CD4-positive, alpha-beta T cell (primary cell): ENCODE data around the gene GRIN2A. TPM values are rescaled to one million over a fixed set of nuclear protein-coding genes. Genes with fewer than 3 reads are reported as not detected.

Experiments used
- ATAC-seq: fragments of 200-7000 bp; cut with Tn5 transposase; one replicate; pipeline ENCODE4 v1.10.0; 2022; ENCODE audit warnings: mild to moderate bottlenecking; ENCODE audit not compliant: poor library complexity
- CTCF ChIA-PET: fragments of 350-600 bp; sonication (Branson Sonifier 250); formaldehyde crosslinking; loops from one replicate; lab custom pipeline; 2021; ENCODE audit warnings: antibody characterized with exemption, inconsistent platforms; lab: Charles Lee
- POLR2A ChIA-PET: fragments of 350-600 bp; sonication (Branson Sonifier 250); formaldehyde crosslinking; loops from one replicate; lab custom pipeline; 2021; ENCODE audit warnings: antibody characterized with exemption, inconsistent platforms; lab: Charles Lee
- DNase-seq, 14 experiments: peaks; one replicate each; pipeline ENCODE4 v3.0.0-alpha.2; 2013 to 2020; ENCODE audit warnings: mixed read lengths in 2 of 14
- H3K27ac ChIP-seq, 2 donors: one replicate each; pipeline versions ENCODE4 v1.5.1 to v1.7.0; 2013; ENCODE audit warnings: low read length in 2 of 2, low read depth in 1 of 2, mild to moderate bottlenecking in 1 of 2
- H3K27me3 ChIP-seq, 2 experiments: 1 replicate in 1 of 2; 2 replicates in 1 of 2; pipeline versions ENCODE4 v1.6.1 to v1.7.0; 2013; ENCODE audit warnings: low read length in 2 of 2, control low read depth in 1 of 2, mild to moderate bottlenecking in 1 of 2, moderate library complexity in 1 of 2; ENCODE audit not compliant: insufficient read depth in 2 of 2, control insufficient read depth in 1 of 2
- H3K36me3 ChIP-seq: one replicate; pipeline ENCODE4 v1.6.1; 2013; ENCODE audit warnings: low read length, control low read depth; ENCODE audit not compliant: insufficient read depth
- H3K4me1 ChIP-seq: one replicate; pipeline ENCODE4 v1.6.1; 2013; ENCODE audit warnings: low read length, control low read depth; ENCODE audit not compliant: insufficient read depth
- H3K4me3 ChIP-seq: one replicate; pipeline ENCODE4 v1.5.1; 2013; ENCODE audit warnings: mild to moderate bottlenecking, low read length, moderate library complexity
- H3K9me3 ChIP-seq, 2 experiments: 1 replicate in 1 of 2; 2 replicates in 1 of 2; pipeline versions ENCODE4 v1.6.1 to v1.7.0; 2013; ENCODE audit warnings: low read length in 2 of 2, mild to moderate bottlenecking in 2 of 2, control low read depth in 1 of 2, moderate library complexity in 1 of 2; ENCODE audit not compliant: control insufficient read depth in 1 of 2, insufficient read depth in 1 of 2
- H3K27ac Mint-ChIP-seq: one replicate; pipeline ENCODE4 v1.8.0; 2020; ENCODE audit warnings: mixed read lengths
- H3K27me3 Mint-ChIP-seq: one replicate; pipeline ENCODE4 v1.8.0; 2021; ENCODE audit warnings: mixed read lengths
- H3K36me3 Mint-ChIP-seq: one replicate; pipeline ENCODE4 v1.8.0; 2021; ENCODE audit warnings: low read depth, mixed read lengths
- H3K4me1 Mint-ChIP-seq: one replicate; pipeline ENCODE4 v1.8.0; 2021; ENCODE audit warnings: low read depth, mixed read lengths
- H3K4me3 Mint-ChIP-seq: one replicate; pipeline ENCODE4 v1.8.0; 2020; ENCODE audit warnings: mild to moderate bottlenecking, mixed read lengths
- H3K9me3 Mint-ChIP-seq: one replicate; pipeline ENCODE4 v1.8.0; 2020; ENCODE audit warnings: mixed read lengths
- CTCF ChIP-seq: fragments of 200-600 bp; IDR thresholded peaks from one replicate; pipeline ENCODE4 v1.8.0; 2022; ENCODE audit warnings: antibody characterized with exemption, mild to moderate bottlenecking
- intact Hi-C, 2 experiments: fragments of 100-400 bp; cut with DNase I in 1 of 2; cut with micrococcal nuclease in 1 of 2; formaldehyde crosslinking; loops; one replicate each; pipeline versions ENCODE4 v1.15.1 to v1.9.0; 2023 to 2025; cut with DNase I, micrococcal nuclease
- total RNA-seq, 174 experiments: library from RNA in 2 of 174; stranded (reverse) in 2 of 174; gene quantifications; one replicate each; pipeline ENCODE4 v1.2.3 and lab custom pipeline; 2021 to 2026

Gene GRIN2A
- total RNA-seq, 2 experiments from 2014 or later, result not detected

GRCh38 chr16:10218490-10219206, 36.4 kb upstream of the GRIN2A start:
- peaks cover 0 to 4% of the 10 kb centered on the region in 2 experiments for H3K9me3 ChIP-seq
- TF ChIP-seq CTCF, result no peak
- no peak overlapping the region for H3K4me3 ChIP-seq
- H3K9me3 Mint-ChIP-seq, result no peaks in the 10 kb centered on the region
- H3K4me1 Mint-ChIP-seq, result no peaks in the 10 kb centered on the region
- CTCF ChIA-PET, result no interaction called here
- ATAC-seq, result no peak
- POLR2A ChIA-PET, result interaction anchor here (0.7 to 0.8 kb wide), 2 partner anchors 9 to 267 kb away, joined by 3 read pairs; no protein-coding TSS in a partner anchor
- H3K27ac Mint-ChIP-seq, result no peak overlapping the region
- no peaks in the 10 kb centered on the region for H3K36me3 ChIP-seq
- H3K4me3 Mint-ChIP-seq, result no peak overlapping the region
- DNase-seq, result no peak
- peaks cover 3 to 7% of the 10 kb centered on the region in 2 experiments for H3K27me3 ChIP-seq
- no peak overlapping the region for H3K27ac ChIP-seq
- no peaks in the 10 kb centered on the region for H3K36me3 Mint-ChIP-seq
- intact Hi-C loops, result no loop called here
- no peaks in the 10 kb centered on the region for H3K4me1 ChIP-seq
- no peaks in the 10 kb centered on the region for H3K27me3 Mint-ChIP-seq

- Mint-ChIP-seq H3K9me3 (no peaks in the 10 kb centered on the region), H3K27ac (no peak overlapping the region), H3K4me1 (no peaks in the 10 kb centered on the region), H3K36me3 (no peaks in the 10 kb centered on the region), H3K27me3 (peaks cover 5% of the 10 kb centered on the region), H3K4me3 (no peak overlapping the region)
- no peak for TF ChIP-seq CTCF
- ChIA-PET POLR2A (no interaction called here), CTCF (no interaction called here)
- intact Hi-C loops, result no loop called here
- no peaks in the 10 kb centered on the region for H3K36me3 ChIP-seq
- H3K27ac ChIP-seq, result no peak overlapping the region
- DNase-seq (no peak), ATAC-seq (no peak)
- H3K27me3 ChIP-seq, result no peaks in the 10 kb centered on the region
- no peaks in the 10 kb centered on the region for H3K4me1 ChIP-seq
- H3K4me3 ChIP-seq, result no peak overlapping the region
- H3K9me3 ChIP-seq, result no peaks in the 10 kb centered on the region
These were observed 31.5 kb upstream of the GRIN2A start for GRCh38 chr16:10213748-10214147.

- ChIA-PET CTCF (no interaction called here), POLR2A (no interaction called here)
- H3K36me3 ChIP-seq, result no peaks in the 10 kb centered on the region
- no peak for TF ChIP-seq CTCF
- no peak for DNase-seq
- H3K27ac Mint-ChIP-seq, result no peak overlapping the region
- no peaks in the 10 kb centered on the region for H3K27me3 ChIP-seq
- H3K9me3 Mint-ChIP-seq, result no peaks in the 10 kb centered on the region
- no peak overlapping the region for H3K4me3 ChIP-seq
- H3K36me3 Mint-ChIP-seq, result no peaks in the 10 kb centered on the region
- ATAC-seq, result no peak
- H3K4me1 Mint-ChIP-seq, result no peaks in the 10 kb centered on the region
- no peak overlapping the region for H3K27ac ChIP-seq
- H3K9me3 ChIP-seq, result no peaks in the 10 kb centered on the region
- no peaks in the 10 kb centered on the region for H3K4me1 ChIP-seq
- no peak overlapping the region for H3K4me3 Mint-ChIP-seq
- intact Hi-C loops, result no loop called here
- peaks cover 7% of the 10 kb centered on the region for H3K27me3 Mint-ChIP-seq
These were observed 28.7 kb upstream of the GRIN2A start for GRCh38 chr16:10210944-10211343.
